Measurements from ENCODE around the gene ADSS2.

DNA sequence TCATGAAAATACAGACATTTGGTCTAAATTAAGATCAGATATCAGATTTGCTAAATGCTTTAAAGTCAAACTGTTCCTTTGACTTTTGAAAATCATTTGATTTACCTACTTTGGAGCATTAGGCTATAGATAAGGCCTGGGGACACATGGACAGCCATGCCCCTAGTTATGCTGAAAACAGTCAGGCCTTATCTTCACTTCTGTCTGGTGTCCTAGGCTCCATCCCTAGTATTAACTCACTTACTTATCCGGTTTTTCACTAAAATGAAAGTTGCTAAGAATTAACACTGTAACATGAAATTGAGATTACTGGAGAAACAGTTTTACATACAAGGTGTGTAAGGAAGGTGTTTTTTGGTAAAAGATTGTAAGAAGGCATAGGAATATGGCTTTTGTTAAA is 4.9 kb upstream of the ADSS2 start:
- TF ChIP-seq, protein P1, sequence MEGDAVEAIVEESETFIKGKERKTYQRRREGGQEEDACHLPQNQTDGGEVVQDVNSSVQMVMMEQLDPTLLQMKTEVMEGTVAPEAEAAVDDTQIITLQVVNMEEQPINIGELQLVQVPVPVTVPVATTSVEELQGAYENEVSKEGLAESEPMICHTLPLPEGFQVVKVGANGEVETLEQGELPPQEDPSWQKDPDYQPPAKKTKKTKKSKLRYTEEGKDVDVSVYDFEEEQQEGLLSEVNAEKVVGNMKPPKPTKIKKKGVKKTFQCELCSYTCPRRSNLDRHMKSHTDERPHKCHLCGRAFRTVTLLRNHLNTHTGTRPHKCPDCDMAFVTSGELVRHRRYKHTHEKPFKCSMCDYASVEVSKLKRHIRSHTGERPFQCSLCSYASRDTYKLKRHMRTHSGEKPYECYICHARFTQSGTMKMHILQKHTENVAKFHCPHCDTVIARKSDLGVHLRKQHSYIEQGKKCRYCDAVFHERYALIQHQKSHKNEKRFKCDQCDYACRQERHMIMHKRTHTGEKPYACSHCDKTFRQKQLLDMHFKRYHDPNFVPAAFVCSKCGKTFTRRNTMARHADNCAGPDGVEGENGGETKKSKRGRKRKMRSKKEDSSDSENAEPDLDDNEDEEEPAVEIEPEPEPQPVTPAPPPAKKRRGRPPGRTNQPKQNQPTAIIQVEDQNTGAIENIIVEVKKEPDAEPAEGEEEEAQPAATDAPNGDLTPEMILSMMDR (conservative IDR thresholded peaks at IDR 0.05; ENCODE audit: low read length) = no peak
- no peak for TF ChIP-seq EZH2phosphoT487 (IDR thresholded peaks at IDR 0.05; ENCODE audit: borderline replicate concordance)

All from Loucy (cell line).